Stimulated activated CD4-positive, alpha-beta T cell treated with anti-CD3 and anti-CD28 coated beads, Interleukin-2, amount 100 ng/mL, for 48 hours (primary cell): ENCODE results near the gene BAX.

Experiments
- DNase-seq, 2 donors: peaks; one replicate each; pipeline ENCODE4 v3.0.0-alpha.2; 2020

Gene BAX

GRCh38 chr19:48963371-48964204 lies 8.9 kb downstream of the BAX start:
- DNase-seq: peak; percentile 57 to 58

DNA sequence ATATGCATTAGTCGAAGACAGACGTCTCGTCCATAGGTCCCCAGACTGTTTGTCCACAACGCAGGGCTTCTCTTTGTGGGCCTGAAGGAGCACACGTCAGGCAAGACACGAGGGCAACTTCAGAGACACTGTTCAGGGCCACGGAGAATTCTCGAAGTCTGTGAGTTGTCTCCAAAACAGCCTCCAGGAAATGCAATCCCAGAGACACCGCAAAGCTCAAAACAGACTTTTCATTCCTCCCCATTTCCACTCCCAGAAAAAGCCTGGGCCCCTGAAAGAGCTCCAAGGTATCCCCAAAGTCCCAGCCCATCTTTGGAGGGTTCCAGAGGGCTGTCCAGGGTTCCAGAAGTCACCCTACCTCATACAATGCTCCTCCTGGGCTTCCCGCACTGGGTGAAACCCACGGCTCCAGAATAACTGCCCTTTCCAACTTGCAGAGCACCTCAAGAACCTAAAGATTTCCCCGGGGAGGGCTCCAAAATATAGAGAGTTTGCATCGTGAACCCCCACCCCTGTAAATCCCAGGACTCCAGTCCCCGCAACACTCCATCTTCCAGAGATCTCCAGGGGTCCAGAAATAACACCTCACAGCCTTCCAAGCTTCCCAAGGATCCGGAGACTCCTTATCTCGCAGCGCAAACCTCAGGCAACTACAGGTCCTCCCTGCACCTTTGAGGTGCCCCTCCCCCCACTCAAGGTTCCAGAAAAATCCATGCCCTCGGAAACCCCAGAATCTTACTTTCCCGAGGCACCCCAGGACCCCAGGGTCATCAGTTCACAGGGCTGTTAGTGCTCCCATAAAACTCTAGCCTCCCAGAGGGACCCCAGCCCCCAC lies 9.7 kb downstream of the BAX start:
- DNase-seq: no peak

DNA sequence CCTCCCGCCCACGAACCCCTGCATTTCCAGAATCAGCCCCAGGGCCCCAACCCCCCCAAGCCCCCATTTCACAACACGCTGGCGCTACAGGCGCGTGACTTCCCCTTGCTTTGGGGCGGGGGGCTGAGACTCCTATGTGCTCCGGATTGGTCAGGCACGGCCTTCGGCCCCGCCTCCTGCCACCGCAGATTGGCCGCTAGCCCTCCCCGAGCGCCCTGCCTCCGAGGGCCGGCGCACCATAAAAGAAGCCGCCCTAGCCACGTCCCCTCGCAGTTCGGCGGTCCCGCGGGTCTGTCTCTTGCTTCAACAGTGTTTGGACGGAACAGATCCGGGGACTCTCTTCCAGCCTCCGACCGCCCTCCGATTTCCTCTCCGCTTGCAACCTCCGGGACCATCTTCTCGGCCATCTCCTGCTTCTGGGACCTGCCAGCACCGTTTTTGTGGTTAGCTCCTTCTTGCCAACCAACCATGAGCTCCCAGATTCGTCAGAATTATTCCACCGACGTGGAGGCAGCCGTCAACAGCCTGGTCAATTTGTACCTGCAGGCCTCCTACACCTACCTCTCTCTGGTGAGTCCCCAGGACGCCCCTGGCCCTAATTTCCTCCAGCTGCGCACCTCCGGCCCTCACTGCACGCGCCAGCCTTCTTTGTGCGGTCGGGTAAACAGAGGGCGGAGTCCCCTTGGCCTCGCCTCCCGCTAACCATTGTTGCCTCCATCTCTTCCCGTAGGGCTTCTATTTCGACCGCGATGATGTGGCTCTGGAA lies 10.5 kb downstream of the BAX start, which contains the start of gene FTL:
FTL (plus strand) TSS at position 270 of the 766 bp plus-strand sequence; CDS start at position 469, 199 bp downstream.
- peak; percentile 85 for DNase-seq

DNA sequence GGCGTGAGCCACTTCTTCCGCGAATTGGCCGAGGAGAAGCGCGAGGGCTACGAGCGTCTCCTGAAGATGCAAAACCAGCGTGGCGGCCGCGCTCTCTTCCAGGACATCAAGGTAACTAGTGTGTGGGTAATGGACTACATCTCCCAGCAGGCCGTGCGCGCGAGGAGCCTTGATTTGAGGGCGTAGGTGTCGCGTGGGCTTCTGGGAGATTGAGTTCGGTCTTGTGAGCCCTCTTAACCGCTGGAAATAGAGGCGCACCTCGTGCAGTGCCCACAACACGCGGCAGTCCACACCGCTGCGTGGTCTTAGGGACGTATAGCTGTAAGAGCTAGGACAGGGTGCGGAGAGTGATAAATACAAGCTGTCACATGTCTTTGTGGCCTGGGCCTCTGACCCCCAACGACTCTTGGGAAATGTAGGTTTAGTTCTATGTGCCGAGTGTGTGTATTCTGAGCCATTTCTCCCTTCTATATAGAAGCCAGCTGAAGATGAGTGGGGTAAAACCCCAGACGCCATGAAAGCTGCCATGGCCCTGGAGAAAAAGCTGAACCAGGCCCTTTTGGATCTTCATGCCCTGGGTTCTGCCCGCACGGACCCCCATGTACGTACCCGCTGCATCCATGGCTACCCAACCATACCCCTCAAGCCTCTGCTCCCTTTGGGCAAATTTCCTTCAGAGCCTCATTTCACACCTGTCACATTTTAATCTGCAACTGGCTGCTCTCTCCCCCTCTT lies 11.3 kb downstream of the BAX start:
- DNase-seq: peak; percentile 79 to 81

DNA sequence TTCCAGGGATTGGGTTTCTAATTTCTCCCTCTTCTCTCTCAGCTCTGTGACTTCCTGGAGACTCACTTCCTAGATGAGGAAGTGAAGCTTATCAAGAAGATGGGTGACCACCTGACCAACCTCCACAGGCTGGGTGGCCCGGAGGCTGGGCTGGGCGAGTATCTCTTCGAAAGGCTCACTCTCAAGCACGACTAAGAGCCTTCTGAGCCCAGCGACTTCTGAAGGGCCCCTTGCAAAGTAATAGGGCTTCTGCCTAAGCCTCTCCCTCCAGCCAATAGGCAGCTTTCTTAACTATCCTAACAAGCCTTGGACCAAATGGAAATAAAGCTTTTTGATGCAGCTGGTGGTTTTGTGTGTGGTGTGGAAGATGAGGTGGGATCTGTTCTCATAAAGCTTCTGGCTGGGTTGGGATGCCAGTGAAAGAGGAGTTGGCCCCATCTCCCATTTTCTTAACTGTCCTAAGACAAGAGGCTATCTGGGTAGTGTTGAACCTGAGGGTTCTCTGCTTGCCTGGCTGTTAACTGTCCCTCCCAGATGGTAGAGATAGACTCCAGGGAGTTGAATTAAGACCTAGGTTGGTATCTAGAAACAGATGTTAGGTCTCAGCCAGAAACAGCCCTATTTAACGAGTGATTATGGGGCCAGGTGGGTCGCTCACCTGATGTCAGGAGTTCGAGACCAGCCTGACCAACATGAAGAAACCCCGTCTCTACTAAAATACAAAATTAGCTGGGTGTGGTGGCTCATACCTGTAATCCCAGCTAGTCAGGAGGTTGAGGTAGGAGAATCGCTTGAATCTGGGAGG lies 12.1 kb downstream of the BAX start:
- DNase-seq: no peak

GRCh38 chr19:48967346-48968178 lies 12.9 kb downstream of the BAX start:
- DNase-seq: no peak

DNA sequence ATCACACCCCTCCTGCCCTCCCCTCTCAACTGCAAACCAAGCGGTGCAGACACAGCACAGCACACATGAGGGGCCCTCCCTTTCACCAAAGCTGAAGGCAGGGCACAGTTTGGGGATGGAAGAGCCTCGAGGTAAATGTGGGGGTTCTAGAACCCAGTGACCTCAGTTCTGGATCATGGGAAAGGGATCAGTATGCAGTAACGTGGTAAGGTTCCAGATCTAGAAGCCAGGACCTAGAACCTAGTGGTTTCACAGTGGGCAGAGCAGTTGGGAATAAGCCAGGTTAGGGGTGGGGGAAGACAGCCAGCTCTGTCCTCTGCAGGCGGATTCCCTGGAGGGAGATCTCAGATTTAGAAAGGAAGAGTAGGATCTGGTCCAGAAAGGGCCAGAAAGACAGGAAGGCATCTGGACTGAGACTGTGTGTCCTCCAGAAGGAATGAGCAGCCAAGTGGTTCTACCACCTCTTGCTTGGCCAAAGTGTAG lies 13.5 kb downstream of the BAX start:
- no peak for DNase-seq

- DNase-seq: no peak
Observed at GRCh38 chr19:48968813-48969218, 14.1 kb downstream of the BAX start.

- no peak for DNase-seq
Observed at GRCh38 chr19:48969276-48970138, 14.8 kb downstream of the BAX start.

DNA sequence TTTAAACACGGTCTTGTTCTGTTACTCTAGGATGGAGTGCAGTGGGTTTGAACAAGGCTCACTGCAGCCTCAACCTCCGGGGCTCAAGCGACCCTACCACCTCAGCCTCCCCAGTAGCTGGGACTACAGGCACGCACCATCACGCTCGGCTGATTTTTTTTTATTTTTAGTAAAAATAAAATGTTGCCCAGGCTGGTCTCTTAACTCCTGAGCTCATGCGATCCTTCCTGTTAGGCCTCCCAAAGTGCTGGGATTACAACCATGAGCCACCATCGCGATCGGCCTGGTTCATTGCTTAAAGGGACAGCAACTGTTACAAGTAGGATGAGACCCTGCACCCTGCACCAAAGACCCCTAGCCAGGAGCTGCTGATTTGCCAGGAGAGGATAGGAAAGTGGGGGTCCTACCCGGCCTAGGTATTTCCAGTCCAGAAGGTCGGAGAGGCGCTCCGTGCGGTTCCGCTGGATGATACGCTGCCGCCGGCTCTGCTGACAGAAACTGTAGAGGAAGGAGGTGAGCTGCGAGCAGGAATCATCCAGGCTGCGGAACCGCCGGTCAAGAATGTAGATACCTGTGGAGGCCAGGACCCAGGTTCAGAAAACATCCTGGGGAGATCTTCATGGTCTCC lies 15.6 kb downstream of the BAX start:
- DNase-seq: no peak

DNA sequence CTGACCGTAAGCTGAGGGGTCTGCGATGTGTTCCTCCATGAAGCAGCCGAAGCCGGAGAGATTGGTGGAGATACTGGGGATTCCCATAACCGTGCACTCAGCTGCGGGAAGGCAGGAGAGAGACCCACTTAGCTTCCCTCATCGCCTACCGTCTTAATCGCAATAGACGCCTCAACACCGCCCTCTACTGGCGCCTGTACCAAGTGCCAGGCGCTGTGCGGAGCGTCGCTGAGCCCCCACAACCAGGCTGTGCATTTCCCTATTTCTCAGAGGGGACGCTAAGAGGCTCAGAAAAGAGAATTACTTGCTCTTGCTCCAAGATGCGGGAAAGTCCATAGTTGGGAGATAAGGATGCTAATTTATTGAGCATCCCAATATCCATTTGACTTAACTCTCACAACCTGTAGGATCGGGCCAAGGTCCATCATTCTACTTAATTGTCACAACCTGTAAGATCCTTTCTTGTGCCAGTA lies 16.3 kb downstream of the BAX start:
- DNase-seq: peak; percentile 81 to 90

DNA sequence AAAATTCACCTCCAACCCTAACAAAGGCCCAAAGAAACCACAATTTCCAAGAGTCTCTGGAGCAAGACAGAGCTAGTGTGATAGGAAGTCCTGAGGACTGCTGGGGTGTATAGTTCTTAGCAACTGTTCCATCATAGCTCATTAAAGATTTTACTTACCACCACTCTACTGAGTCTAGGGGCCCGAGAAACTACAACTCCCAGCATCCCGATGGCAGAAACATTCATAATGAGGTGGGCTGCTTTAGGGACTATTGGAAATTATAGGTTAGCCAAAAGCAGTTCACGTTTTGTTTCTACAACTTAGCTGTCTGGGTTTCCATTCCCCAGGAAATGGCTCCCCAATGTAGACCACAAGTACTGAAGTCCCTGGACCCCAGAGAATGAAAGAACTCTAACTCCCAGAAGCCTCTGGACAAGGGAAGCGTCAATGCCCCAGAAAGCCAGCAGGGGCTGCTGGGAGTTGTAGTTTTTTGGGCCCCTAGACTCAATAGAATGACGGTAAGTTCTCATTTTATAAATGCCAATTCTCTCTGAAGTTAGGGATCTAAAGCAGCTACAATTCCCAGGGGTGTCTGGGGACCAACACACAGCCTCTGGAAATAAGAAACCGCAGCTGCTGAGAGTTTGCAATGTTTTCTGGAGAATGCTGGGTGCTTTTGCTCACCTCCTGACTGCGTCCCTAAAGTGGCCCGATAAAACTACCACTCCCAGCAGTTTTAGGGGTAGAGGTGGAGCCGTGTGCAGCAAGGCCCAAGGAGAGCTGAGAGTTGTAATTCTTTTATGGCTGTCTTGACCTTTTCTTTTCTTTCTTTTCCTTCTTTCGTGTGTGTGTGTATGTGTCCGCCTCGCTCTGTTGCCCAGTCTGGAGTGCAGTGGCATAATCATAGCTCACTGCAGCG lies 21.5 kb downstream of the BAX start:
- DNase-seq: no peak

DNA sequence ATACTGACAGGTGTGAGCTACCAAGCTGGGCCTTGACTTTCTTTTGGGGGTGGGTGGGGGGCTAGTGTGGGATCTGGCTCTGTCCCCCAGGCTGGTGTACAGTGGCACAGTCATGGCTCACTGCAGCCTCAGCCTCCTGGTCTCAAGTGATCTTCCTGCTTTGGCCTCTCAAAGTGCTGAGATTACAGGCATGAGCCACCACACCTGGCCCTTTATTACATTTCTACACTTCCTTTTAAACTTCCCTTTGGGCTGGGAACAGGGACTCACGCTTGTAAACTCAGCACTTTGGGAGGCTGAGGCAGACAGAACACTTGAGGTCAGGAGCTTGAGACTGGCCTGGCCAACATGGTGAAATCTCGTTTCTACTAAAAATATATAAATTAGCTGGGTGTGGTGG lies 22.4 kb downstream of the BAX start:
- DNase-seq: no peak

DNA sequence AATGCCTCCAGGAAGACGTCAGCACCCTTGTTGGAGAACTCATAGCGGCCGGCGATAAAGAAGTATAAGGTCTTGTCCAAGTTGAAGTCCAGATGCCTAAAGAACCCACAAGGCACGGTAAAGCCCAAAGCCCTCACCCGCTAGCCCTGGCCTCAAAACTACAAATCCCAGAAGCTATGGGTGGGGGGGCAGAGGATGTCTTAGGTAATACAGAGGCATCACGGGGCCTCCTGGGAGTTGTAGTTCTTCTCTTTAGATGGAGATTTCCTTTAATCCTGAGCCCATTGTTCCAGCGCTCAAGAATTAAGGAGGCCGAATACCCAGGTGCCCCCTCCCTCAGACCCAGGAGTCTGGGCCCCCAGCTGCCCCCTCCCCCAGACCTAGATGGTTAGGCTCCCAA lies 27.6 kb downstream of the BAX start:
- no peak for DNase-seq

DNA sequence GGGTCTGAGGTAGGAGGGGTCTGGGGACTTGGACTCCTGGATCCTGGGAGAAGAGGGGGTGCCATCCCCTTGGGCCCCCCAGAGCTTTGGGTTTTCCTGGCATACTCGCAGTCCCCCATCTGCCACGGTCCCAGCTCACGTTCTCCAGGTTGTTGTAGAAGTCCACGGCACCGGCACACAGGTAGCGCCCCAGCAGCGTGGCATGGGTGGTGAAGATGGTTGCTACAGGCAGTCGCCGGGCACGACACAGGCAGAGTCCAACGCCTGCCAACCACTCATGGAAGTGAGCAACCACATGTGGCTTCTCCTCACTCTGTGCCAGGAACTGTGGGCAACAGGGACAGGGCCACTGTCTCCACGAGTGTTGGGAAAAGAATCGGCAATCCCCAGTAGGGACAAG lies 31.0 kb downstream of the BAX start:
- no peak for DNase-seq

DNA sequence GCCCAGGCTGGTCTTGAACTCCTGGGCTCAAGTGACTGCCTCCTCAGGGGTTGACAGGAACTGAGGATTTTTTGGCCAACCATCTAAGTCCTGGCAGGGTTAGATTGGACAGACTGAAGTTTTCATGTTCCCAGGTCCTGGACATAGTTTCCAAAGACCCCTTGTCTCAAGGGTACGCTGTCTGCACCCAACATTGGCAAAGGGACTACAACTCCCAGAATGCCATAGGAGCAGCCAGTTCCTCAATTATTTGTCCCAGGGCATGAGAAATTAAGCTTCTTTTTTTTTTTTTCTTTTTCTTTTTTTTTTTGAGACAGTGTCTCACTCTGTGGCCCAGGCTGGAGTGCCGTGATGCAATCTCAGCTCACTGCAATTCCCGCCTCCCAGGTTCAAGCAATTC lies 31.5 kb downstream of the BAX start:
- DNase-seq: no peak

DNA sequence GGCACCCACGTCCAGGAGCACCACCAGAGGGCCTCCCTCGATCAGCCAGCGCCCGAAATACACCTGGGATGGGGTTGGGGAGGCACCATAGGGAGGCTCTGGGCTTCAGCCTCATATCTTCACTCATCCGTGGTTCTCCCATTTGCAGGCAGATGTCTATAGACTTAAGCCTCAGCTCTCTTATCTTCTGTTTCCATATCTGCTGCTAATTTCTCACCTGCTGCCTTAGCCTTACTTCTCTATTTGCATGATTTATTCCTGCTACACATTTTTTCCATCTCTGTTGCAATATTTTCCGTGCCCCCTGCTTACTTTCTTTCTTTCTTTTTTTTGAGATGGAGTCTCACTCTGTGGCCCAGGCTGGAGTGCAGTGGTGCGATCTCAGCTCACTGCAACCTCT lies 32.6 kb downstream of the BAX start:
- no peak for DNase-seq

GRCh38 chr19:48988286-48988685 lies 33.6 kb downstream of the BAX start:
- DNase-seq: no peak
